DOHH2 (cell line): ENCODE data around the gene DHRS2.

Experiments
- EZH2phosphoT487 ChIP-seq: fragments of 200-600 bp; sonication (generic); IDR thresholded peaks from 2 replicates; pipeline ENCODE4 v1.6.1; 2017; ENCODE audit warnings: borderline replicate concordance, mild to moderate bottlenecking, antibody characterized with exemption, low read length, moderate library complexity, mixed read lengths
- TF ChIP-seq, protein P1 (sequence below): fragments of 200-600 bp; sonication (generic); IDR thresholded peaks from one replicate; pipeline ENCODE4 v1.5.1; 2014; ENCODE audit warnings: antibody characterized with exemption, mild to moderate bottlenecking, low read depth, low read length; ENCODE audit not compliant: poor library complexity, severe bottlenecking

DNA sequence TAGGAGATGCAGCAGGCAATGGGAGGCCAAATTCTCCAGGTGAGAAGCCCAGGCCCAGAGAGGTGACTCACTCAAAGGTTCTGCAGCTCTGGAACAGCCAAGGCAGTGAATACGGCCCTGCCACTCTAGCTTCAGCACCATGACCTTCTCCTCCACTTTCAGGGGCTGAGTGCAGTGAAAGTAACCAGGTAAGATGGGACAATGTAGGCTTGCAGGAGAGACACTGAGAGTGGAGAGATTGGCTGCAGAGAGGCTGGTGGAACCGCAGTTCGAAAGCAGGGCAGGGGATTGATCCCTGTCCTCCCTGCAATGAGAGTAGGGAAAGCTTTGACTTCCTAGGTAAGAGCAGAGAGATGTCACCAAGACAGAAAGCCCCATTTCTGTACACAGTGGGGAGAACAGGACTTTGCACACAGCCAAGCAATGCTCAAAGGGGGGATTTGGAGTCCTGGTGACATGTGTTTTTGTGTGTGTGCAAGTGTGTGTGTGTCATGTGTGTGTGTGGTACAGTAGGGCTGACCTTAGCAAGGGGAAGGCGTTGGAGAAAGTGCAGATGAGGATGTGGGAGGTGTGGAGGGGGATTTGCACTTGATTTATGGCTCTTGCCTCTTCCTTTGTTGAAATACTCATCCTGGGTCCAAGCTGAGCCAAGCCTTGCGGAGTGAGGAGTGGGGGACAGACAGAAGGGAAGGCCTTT, 12.7 kb downstream of the DHRS2 start:
- TF ChIP-seq, protein P1, sequence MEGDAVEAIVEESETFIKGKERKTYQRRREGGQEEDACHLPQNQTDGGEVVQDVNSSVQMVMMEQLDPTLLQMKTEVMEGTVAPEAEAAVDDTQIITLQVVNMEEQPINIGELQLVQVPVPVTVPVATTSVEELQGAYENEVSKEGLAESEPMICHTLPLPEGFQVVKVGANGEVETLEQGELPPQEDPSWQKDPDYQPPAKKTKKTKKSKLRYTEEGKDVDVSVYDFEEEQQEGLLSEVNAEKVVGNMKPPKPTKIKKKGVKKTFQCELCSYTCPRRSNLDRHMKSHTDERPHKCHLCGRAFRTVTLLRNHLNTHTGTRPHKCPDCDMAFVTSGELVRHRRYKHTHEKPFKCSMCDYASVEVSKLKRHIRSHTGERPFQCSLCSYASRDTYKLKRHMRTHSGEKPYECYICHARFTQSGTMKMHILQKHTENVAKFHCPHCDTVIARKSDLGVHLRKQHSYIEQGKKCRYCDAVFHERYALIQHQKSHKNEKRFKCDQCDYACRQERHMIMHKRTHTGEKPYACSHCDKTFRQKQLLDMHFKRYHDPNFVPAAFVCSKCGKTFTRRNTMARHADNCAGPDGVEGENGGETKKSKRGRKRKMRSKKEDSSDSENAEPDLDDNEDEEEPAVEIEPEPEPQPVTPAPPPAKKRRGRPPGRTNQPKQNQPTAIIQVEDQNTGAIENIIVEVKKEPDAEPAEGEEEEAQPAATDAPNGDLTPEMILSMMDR: no peak
- TF ChIP-seq EZH2phosphoT487: no peak
